Measurements from ENCODE around the gene ELAC1.

GRCh38 chr18:50986360-50987087 is 18.7 kb downstream of the ELAC1 start:
- TF ChIP-seq CTCF (IDR thresholded peaks at IDR 0.05): no peak
- TF ChIP-seq POLR2A (IDR thresholded peaks at IDR 0.05): no peak

All from body of pancreas (tissue), 4 donors.